IMR-90 (cell line): ENCODE data around the gene KAZN. TPM values are rescaled to one million over a fixed set of nuclear protein-coding genes. Genes with fewer than 3 reads are reported as not detected.

Experiments
- ATAC-seq: fragments of 200-7000 bp; cut with Tn5 transposase; 2 replicates; pipeline ENCODE4 v1.9.1; 2020; ENCODE audit warnings: low read depth, mild to moderate bottlenecking, moderate library complexity
- BruUV-seq: library from RNA; stranded (reverse); fragments of 400-500 nt; replicated peaks from 2 replicates; lab custom pipeline; 2021; lab: Mats Ljungman, UMichigan
- CTCF ChIA-PET: fragments of 300-600 bp; formaldehyde crosslinking; extraction: SDS; loops from one replicate; lab custom pipeline; 2021; ENCODE audit warnings: antibody characterized with exemption; lab: Yijun Ruan, JAX
- POLR2A ChIA-PET: fragments of 300-600 bp; sonication (Branson Sonifier 250); formaldehyde crosslinking; loops from one replicate; lab custom pipeline; 2022; ENCODE audit warnings: antibody characterized with exemption; ENCODE audit not compliant: unreplicated experiment; lab: Charles Lee
- DNase-seq: peaks from one replicate; pipeline ENCODE4 v3.0.0; 2013
- H2AFZ ChIP-seq: replicated peaks from 2 replicates; pipeline ENCODE3; 2013; ENCODE audit warnings: low read length, mild to moderate bottlenecking; ENCODE audit not compliant: poor library complexity
- H2AK5ac ChIP-seq: 2 replicates; pipeline ENCODE4 v1.6.1; 2013; ENCODE audit warnings: low read depth, low read length, inconsistent platforms
- H2AK9ac ChIP-seq: replicated peaks from 2 replicates; pipeline ENCODE3; 2013; ENCODE audit warnings: mild to moderate bottlenecking, low read depth, low read length, moderate library complexity; ENCODE audit not compliant: poor library complexity
- H2BK120ac ChIP-seq: 2 replicates; pipeline ENCODE4 v1.6.1; 2013; ENCODE audit warnings: low read depth, low read length, inconsistent platforms
- H2BK15ac ChIP-seq: 3 replicates; pipeline ENCODE4 v1.6.1; 2013; ENCODE audit warnings: low read depth, low read length, inconsistent platforms
- H2BK20ac ChIP-seq: 2 replicates; pipeline ENCODE4 v1.6.1; 2013; ENCODE audit warnings: low read depth, mild to moderate bottlenecking, inconsistent platforms, low read length, moderate library complexity
- H2BK5ac ChIP-seq: 2 replicates; pipeline ENCODE4 v1.6.1; 2013; ENCODE audit warnings: mild to moderate bottlenecking, low read depth, low read length, inconsistent platforms; ENCODE audit not compliant: poor library complexity, severe bottlenecking
- H3K14ac ChIP-seq: replicated peaks from 2 replicates; pipeline ENCODE4 v1.6.1; 2013; ENCODE audit warnings: low read depth, low read length, inconsistent platforms
- H3K18ac ChIP-seq: 2 replicates; pipeline ENCODE4 v1.6.1; 2013; ENCODE audit warnings: low read depth, low read length, control low read depth
- H3K23ac ChIP-seq: 2 replicates; pipeline ENCODE4 v1.6.1; 2013; ENCODE audit warnings: low read depth, low read length, inconsistent platforms
- H3K27ac ChIP-seq: 2 replicates; pipeline ENCODE4 v1.5.1; 2013; ENCODE audit warnings: mild to moderate bottlenecking, control low read depth, low read length; ENCODE audit not compliant: insufficient read depth
- H3K27me3 ChIP-seq: 2 replicates; pipeline ENCODE4 v1.6.1; 2013; ENCODE audit warnings: low read length; ENCODE audit not compliant: control insufficient read depth, insufficient read depth
- H3K36me3 ChIP-seq: 2 replicates; pipeline ENCODE4 v1.6.1; 2013; ENCODE audit warnings: low read length, mixed read lengths; ENCODE audit not compliant: control insufficient read depth, insufficient read depth
- H3K4ac ChIP-seq: 2 replicates; pipeline ENCODE4 v1.6.1; 2013; ENCODE audit warnings: low read depth, low read length, inconsistent platforms
- H3K4me1 ChIP-seq: 2 replicates; pipeline ENCODE4 v1.6.1; 2013; ENCODE audit warnings: low read length, mixed read lengths; ENCODE audit not compliant: control insufficient read depth, insufficient read depth
- H3K4me2 ChIP-seq: 2 replicates; pipeline ENCODE4 v1.6.1; 2013; ENCODE audit warnings: low read depth, mild to moderate bottlenecking, control low read depth, low read length, moderate library complexity
- H3K4me3 ChIP-seq: 2 replicates; pipeline ENCODE4 v1.5.1; 2013; ENCODE audit warnings: low read depth, mild to moderate bottlenecking, control low read depth, low read length, moderate library complexity; ENCODE audit not compliant: insufficient read depth
- H3K56ac ChIP-seq: 2 replicates; pipeline ENCODE4 v1.6.1; 2013; ENCODE audit warnings: low read length, inconsistent platforms; ENCODE audit not compliant: insufficient read depth; ENCODE audit errors: extremely low read depth
- H3K79me1 ChIP-seq, 2 experiments: 2 replicates each; pipeline ENCODE4 v1.6.1; 2013; ENCODE audit warnings: low read length in 2 of 2, inconsistent platforms in 1 of 2, low read depth in 1 of 2
- H3K9ac ChIP-seq: 2 replicates; pipeline ENCODE4 v1.6.1; 2013; ENCODE audit warnings: low read depth, low read length, control low read depth
- H3K9me1 ChIP-seq: 2 replicates; pipeline ENCODE4 v1.6.1; 2013; ENCODE audit warnings: low read length, inconsistent platforms; ENCODE audit not compliant: insufficient read depth
- H3K9me3 ChIP-seq: 2 replicates; pipeline ENCODE4 v1.6.1; 2013; ENCODE audit warnings: low read length; ENCODE audit not compliant: control insufficient read depth, insufficient read depth
- H4K20me1 ChIP-seq: 2 replicates; pipeline ENCODE4 v1.6.1; 2013; ENCODE audit warnings: low read length, inconsistent platforms; ENCODE audit not compliant: insufficient read depth
- H4K5ac ChIP-seq: 2 replicates; pipeline ENCODE4 v1.6.1; 2013; ENCODE audit warnings: mild to moderate bottlenecking, low read depth, low read length, control low read depth
- H4K8ac ChIP-seq, 2 experiments: 2 replicates each; pipeline ENCODE4 v1.6.1; 2013; ENCODE audit warnings: low read depth in 2 of 2, low read length in 2 of 2, control low read depth in 1 of 2, inconsistent platforms in 1 of 2
- H4K91ac ChIP-seq: 2 replicates; pipeline ENCODE4 v1.6.1; 2013; ENCODE audit warnings: low read depth, low read length, inconsistent platforms; ENCODE audit not compliant: insufficient read depth
- BHLHE40 ChIP-seq: fragments of 150-350 bp; IDR thresholded peaks from 2 replicates; pipeline ENCODE4 v1.6.1; 2016; ENCODE audit warnings: mild to moderate bottlenecking, low read depth, low read length
- CEBPB ChIP-seq: IDR thresholded peaks from 2 replicates; pipeline ENCODE4 v1.6.1; 2012; ENCODE audit warnings: low read depth, low read length, improper control_type of control experiment
- MXI1 ChIP-seq: IDR thresholded peaks from 2 replicates; pipeline ENCODE4 v1.6.1; 2012; ENCODE audit warnings: low read depth, mild to moderate bottlenecking, low read length, moderate library complexity, borderline replicate concordance
- NFE2L2 ChIP-seq: fragments of 150-350 bp; IDR thresholded peaks from 2 replicates; pipeline ENCODE4 v1.6.1; 2016; ENCODE audit warnings: low read depth, mild to moderate bottlenecking, low read length
- POLR2A ChIP-seq: IDR thresholded peaks from 2 replicates; pipeline ENCODE4 v1.6.1; 2012; ENCODE audit warnings: mild to moderate bottlenecking, low read depth, low read length
- RFX5 ChIP-seq: IDR thresholded peaks from 2 replicates; pipeline ENCODE4 v1.8.0; 2012; ENCODE audit warnings: low read depth, mild to moderate bottlenecking, low read length, moderate library complexity
- SMC3 ChIP-seq: fragments of 150-350 bp; IDR thresholded peaks from 2 replicates; pipeline ENCODE4 v1.6.1; 2016; ENCODE audit warnings: low read depth, mild to moderate bottlenecking, antibody characterized with exemption, low read length, moderate library complexity
- WGBS, 2 experiments: methylation state at CpG; one replicate each; pipeline versions ENCODE4 v1.1.5 to v1.1.7; 2013; ENCODE audit warnings: missing lambda C conversion rate in 2 of 2; ENCODE audit not compliant: insufficient read length in 1 of 2; ENCODE audit errors: extremely low coverage in 2 of 2; 5-methylcytosine and 5-hydroxymethylcytosine counted together
- dilution Hi-C: fragments of 300-500 bp; cut with HindIII; formaldehyde crosslinking; loops from one replicate; pipeline ENCODE4 v1.14.3; 2018; ENCODE audit warnings: low sequenced_read_pairs; ENCODE audit not compliant: unreplicated experiment
- in situ Hi-C: fragments of 300-500 bp; cut with MboI; formaldehyde crosslinking; loops from 3 replicates; pipeline ENCODE4 v1.14.3; 2019; ENCODE audit warnings: low sequenced_read_pairs, inconsistent platforms, mixed read lengths
- intact Hi-C: fragments of 100-400 bp; cut with micrococcal nuclease; formaldehyde crosslinking; loops from 2 replicates; pipeline ENCODE4 v1.10.0; 2022
- polyA plus RNA-seq, 3 experiments: library from polyadenylated mRNA; depleted of rRNA; stranded (reverse); fragments of >200 nt; gene quantifications; 2 replicates each; pipeline ENCODE4 v1.2.3, GENCODE V29; 2012; ENCODE audit warnings: low replicate concordance in 1 of 3
- total RNA-seq: library from RNA; depleted of rRNA; stranded (reverse); fragments of >200 nt; gene quantifications from 2 replicates; pipeline ENCODE4 v1.2.3, GENCODE V29; 2012
- TF ChIP-seq, protein P1 (sequence below): fragments of 150-350 bp; IDR thresholded peaks from 2 replicates; pipeline ENCODE4 v1.6.1; 2016; ENCODE audit warnings: low read depth, mild to moderate bottlenecking, low read length, moderate library complexity, borderline replicate concordance

The KAZN gene
- total and polyA plus RNA-seq, 2 of the 4 experiments (the other 2 are of a cell fraction) = 5.2 to 10.5 TPM

DNA sequence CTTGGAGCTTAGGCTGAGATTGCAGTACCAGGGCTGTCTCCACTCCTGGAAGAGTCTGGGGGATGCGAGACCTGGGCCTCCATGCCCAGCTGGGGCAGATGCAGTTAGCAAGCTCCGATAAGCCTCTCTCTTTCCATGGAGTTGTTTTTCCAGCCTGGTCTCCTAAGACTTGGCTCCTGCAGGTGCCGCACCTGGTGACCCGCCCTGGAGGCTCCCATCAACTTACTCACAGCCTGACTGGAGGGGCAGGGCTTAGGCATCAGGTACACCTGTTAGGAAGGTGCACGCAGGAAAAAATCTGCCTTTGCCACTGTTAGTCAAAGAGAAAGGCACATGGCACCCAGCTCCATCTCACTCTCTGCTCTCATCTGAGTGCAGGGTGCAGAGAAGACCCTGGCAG is 356.9 kb downstream of the KAZN start:
- H3K36me3 ChIP-seq = peaks cover 11% of the 10 kb centered on the region; the same call in 1 of the 2 replicates
- H4K8ac ChIP-seq = no peak overlapping the region
- intact Hi-C loops (no loop called here), in situ Hi-C loops (no loop called here), dilution Hi-C loops (no loop called here)
- no peak overlapping the region for H2AK9ac ChIP-seq
- H3K9me3 ChIP-seq = peaks cover 4% of the 10 kb centered on the region
- no peak overlapping the region for H2AFZ ChIP-seq
- H3K4me2 ChIP-seq = no peak overlapping the region
- no peak overlapping the region for H3K4ac ChIP-seq
- H3K79me1 ChIP-seq = peaks cover 14 to 91% of the 10 kb centered on the region in 2 experiments
- H2BK15ac ChIP-seq = no peak overlapping the region
- no peak overlapping the region for H3K4me3 ChIP-seq
- ChIA-PET POLR2A (no interaction called here), CTCF (no interaction called here)
- peaks cover 25% of the 10 kb centered on the region for H4K20me1 ChIP-seq
- no peak overlapping the region for H2BK120ac ChIP-seq
- H2AK5ac ChIP-seq = no peak overlapping the region
- 94% methylated on average over 2 of the region's 5 CpGs; no CpG with 5 or more reads in 1 of the 2 experiments for WGBS, 2 experiments
- no peak overlapping the region for H3K18ac ChIP-seq
- BruUV-seq = no TSS peak
- peaks cover 12% of the 10 kb centered on the region for H3K4me1 ChIP-seq
- H3K27ac ChIP-seq = no peak overlapping the region
- DNase-seq (no peak), ATAC-seq (no peak)
- H3K14ac ChIP-seq = no peak overlapping the region
- H3K23ac ChIP-seq = no peak overlapping the region
- H2BK20ac ChIP-seq = no peak overlapping the region
- no peak overlapping the region for H2BK5ac ChIP-seq
- H3K56ac ChIP-seq = no peak overlapping the region
- peaks cover 22% of the 10 kb centered on the region for H3K9me1 ChIP-seq
- no peak overlapping the region for H4K91ac ChIP-seq
- TF ChIP-seq MXI1 (no peak), BHLHE40 (no peak), POLR2A (no peak), RFX5 (no peak), SMC3 (no peak), CEBPB (no peak), NFE2L2 (no peak)
- TF ChIP-seq, protein P1, sequence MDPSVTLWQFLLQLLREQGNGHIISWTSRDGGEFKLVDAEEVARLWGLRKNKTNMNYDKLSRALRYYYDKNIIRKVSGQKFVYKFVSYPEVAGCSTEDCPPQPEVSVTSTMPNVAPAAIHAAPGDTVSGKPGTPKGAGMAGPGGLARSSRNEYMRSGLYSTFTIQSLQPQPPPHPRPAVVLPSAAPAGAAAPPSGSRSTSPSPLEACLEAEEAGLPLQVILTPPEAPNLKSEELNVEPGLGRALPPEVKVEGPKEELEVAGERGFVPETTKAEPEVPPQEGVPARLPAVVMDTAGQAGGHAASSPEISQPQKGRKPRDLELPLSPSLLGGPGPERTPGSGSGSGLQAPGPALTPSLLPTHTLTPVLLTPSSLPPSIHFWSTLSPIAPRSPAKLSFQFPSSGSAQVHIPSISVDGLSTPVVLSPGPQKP = no peak
- no peak overlapping the region for H3K9ac ChIP-seq
- H3K27me3 ChIP-seq = no peaks in the 10 kb centered on the region
- no peak overlapping the region for H4K5ac ChIP-seq
